Measurements from ENCODE around the gene RRP36. TPM values are rescaled to one million over a fixed set of nuclear protein-coding genes. Genes with fewer than 3 reads are reported as not detected.

The RRP36 gene
- polyA plus RNA-seq, 1 of the 3 experiments (the other 2 are of a cell fraction): 60.5 TPM

DNA sequence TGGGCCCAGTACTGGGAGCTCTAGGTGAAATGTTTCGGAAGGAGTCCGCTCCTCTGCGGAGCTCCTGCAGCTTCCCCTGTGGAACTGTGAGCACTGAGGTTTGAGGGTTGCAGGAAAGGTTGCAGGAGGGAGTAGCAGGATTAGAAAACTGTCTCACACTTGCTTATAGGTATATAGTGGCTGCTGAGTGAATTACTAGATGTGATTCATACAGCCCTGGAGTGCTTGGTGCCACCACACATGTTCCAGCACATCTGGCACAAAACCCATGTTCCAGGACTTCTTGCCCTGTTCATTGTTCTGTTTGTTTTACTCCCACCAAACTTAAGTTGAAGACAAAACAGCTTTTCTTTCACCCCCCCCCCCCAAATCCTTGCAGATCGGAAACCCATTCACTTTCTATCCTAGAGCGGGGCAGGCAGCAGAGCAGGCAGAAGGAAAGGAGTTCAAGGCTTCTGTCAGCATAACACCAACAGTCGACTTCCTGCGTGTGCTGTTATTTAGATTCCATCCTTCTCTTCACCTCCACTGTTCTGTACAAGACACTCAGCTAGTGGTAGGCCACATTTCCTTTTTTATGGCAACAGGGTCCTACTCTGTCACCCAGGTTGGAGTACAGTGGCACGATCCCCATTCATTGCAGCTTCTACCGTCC, 41.8 kb upstream of the RRP36 start:
- Histone ChIP-seq H3K9me2 (no peaks in the 10 kb centered on the region), H3K27ac (ENCODE audit: low read depth in 2 of 2, low read length in 1 of 2) (peak overlapping the region; percentile 80 to 86), H2AFZ (ENCODE audit: low read depth) (peak overlapping the region; percentile 86), H3K27me3 (ENCODE audit: insufficient read depth) (no peaks in the 10 kb centered on the region), H3K4me2 (peak overlapping the region; percentile 98), H3K9ac (peak overlapping the region; percentile 82), H4K20me1 (ENCODE audit: insufficient read depth) (no peaks in the 10 kb centered on the region), H3K4me1 (ENCODE audit: control insufficient read depth in 1 of 2, insufficient read depth in 2 of 2, low read depth in 1 of 2, low read length in 1 of 2) (peaks cover 0 to 10% of the 10 kb centered on the region in 2 experiments; a peak in 2 of 4 replicates), H3K4me3 (ENCODE audit: low read depth in 2 of 2, low read length in 1 of 2) (peak overlapping the region; percentile 66 to 81), H3K36me3 (replicated peaks in 1 of 2; ENCODE audit: control insufficient read depth in 1 of 2, insufficient read depth in 2 of 2, low read length in 1 of 2) (peaks cover 0 to 5% of the 10 kb centered on the region in 2 experiments), H3K9me3 (no peaks in the 10 kb centered on the region), H3F3A (replicated peaks; ENCODE audit: insufficient read depth) (peaks cover 12% of the 10 kb centered on the region), H3K79me2 (ENCODE audit: insufficient read depth) (peaks cover 40% of the 10 kb centered on the region)
- CTCF ChIA-PET: interaction anchor here (0.7 to 1.8 kb wide), 9 partner anchors 10 to 164 kb away, joined by 3 to 6 read pairs (median 4); partner anchors contain the start of gene CNPY3
- no peak for TF ChIP-seq NRF1 (IDR thresholded peaks at IDR 0.05; ENCODE audit: low read depth, low read length)
- TF ChIP-seq POLR2AphosphoS5 (IDR thresholded peaks at IDR 0.05; ENCODE audit: low read depth, low read length): no peak
- TF ChIP-seq MXI1 (IDR thresholded peaks at IDR 0.05; ENCODE audit: low read depth, low read length): no peak; the same call in 1 of the 2 replicates
- no peak for TF ChIP-seq TEAD4 (IDR thresholded peaks at IDR 0.05; ENCODE audit: borderline replicate concordance, insufficient read depth)
- peak; percentile 49 for DNase-seq
- 66% methylated on average over 9 of the region's 9 CpGs for WGBS (ENCODE audit: low lambda C conversion rate)
- POLR2A ChIA-PET: interaction anchor here (0.6 to 2.6 kb wide), 14 partner anchors 10 to 1106 kb away, joined by 3 to 16 read pairs (median 4); partner anchors contain the start of genes CNPY3, KLHDC3, MEA1 and MRPL2

DNA sequence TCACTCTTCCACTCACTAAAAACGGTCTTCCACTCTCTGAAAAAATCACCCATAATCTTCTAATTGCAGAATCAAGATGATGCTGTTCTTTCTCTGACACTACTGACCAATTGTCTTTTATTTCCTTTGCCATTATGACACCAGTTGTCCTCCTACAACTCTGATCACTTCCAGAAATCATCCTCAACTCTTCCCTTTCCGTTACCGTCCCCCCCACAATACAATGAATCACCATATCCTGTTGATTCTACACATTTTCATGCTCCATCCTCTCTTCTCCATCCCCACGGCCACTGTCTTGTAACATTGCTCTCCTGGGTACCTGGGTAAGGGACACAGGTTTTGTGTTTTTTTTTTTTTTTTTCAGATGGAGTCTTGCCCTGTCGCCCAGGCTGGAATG, 39.6 kb upstream of the RRP36 start:
- Histone ChIP-seq H3F3A (replicated peaks; ENCODE audit: insufficient read depth) (peaks cover 12% of the 10 kb centered on the region), H3K79me2 (ENCODE audit: insufficient read depth) (peaks cover 44% of the 10 kb centered on the region), H3K27ac (ENCODE audit: low read depth in 2 of 2, low read length in 1 of 2) (no peak overlapping the region), H3K9me3 (no peaks in the 10 kb centered on the region), H3K9me2 (no peaks in the 10 kb centered on the region), H3K9ac (no peak overlapping the region), H3K4me1 (ENCODE audit: control insufficient read depth in 1 of 2, insufficient read depth in 2 of 2, low read depth in 1 of 2, low read length in 1 of 2) (peaks cover 12 to 27% of the 10 kb centered on the region in 2 experiments; a peak in 2 of 4 replicates), H3K4me3 (ENCODE audit: low read depth in 2 of 2, low read length in 1 of 2) (no peak overlapping the region), H4K20me1 (ENCODE audit: insufficient read depth) (no peaks in the 10 kb centered on the region), H3K27me3 (ENCODE audit: insufficient read depth) (no peaks in the 10 kb centered on the region), H3K36me3 (replicated peaks in 1 of 2; ENCODE audit: control insufficient read depth in 1 of 2, insufficient read depth in 2 of 2, low read length in 1 of 2) (no peaks in the 10 kb centered on the region), H2AFZ (ENCODE audit: low read depth) (no peak overlapping the region), H3K4me2 (no peak overlapping the region)
- DNase-seq: no peak
- WGBS (ENCODE audit: low lambda C conversion rate): 75% methylated on average over 5 of the region's 5 CpGs
- POLR2A ChIA-PET: no interaction called here
- no peak for TF ChIP-seq EP300 (IDR thresholded peaks at IDR 0.05; ENCODE audit: borderline replicate concordance in 1 of 2, low read depth in 1 of 2, low read length in 1 of 2)
- TF ChIP-seq, protein P1, sequence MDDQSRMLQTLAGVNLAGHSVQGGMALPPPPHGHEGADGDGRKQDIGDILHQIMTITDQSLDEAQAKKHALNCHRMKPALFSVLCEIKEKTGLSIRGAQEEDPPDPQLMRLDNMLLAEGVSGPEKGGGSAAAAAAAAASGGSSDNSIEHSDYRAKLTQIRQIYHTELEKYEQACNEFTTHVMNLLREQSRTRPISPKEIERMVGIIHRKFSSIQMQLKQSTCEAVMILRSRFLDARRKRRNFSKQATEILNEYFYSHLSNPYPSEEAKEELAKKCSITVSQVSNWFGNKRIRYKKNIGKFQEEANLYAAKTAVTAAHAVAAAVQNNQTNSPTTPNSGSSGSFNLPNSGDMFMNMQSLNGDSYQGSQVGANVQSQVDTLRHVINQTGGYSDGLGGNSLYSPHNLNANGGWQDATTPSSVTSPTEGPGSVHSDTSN (IDR thresholded peaks at IDR 0.05): no peak
- TF ChIP-seq SMC3 (IDR thresholded peaks at IDR 0.05; ENCODE audit: low read depth, low read length): no peak
- TF ChIP-seq GATA2 (CRISPR knock-in tag; IDR thresholded peaks at IDR 0.05): no peak
- no peak for TF ChIP-seq POLR2AphosphoS5 (IDR thresholded peaks at IDR 0.05; ENCODE audit: low read depth, low read length)
- TF ChIP-seq FOXJ3 (CRISPR knock-in tag; IDR thresholded peaks at IDR 0.05): no peak
- no peak for TF ChIP-seq TEAD4 (IDR thresholded peaks at IDR 0.05; ENCODE audit: borderline replicate concordance, insufficient read depth)
- no peak for TF ChIP-seq GABPA (IDR thresholded peaks at IDR 0.05; ENCODE audit: low read depth)
- no peak for TF ChIP-seq TCF12 (IDR thresholded peaks at IDR 0.05)
- no peak for TF ChIP-seq FOSL2 (IDR thresholded peaks at IDR 0.05; ENCODE audit: borderline replicate concordance, low read depth)
- no peak for TF ChIP-seq RCOR1 (IDR thresholded peaks at IDR 0.05; ENCODE audit: low read length)
- no peak for TF ChIP-seq RFX5 (IDR thresholded peaks at IDR 0.05; ENCODE audit: low read length)
- no peak for TF ChIP-seq ELF1 (IDR thresholded peaks at IDR 0.05)
- CTCF ChIA-PET: no interaction called here

Measured in SK-N-SH (cell line).